Astrocyte of the spinal cord (primary cell): ENCODE results near the gene ALS2CL.

Experiments used
- DNase-seq: peaks from one replicate; pipeline ENCODE4 v3.0.0; 2011; ENCODE audit warnings: low read depth, low spot score
- H3K4me3 ChIP-seq: 2 replicates; pipeline ENCODE4 v1.5.1; 2011; ENCODE audit warnings: low read depth, mild to moderate bottlenecking, low read length, moderate library complexity
- CTCF ChIP-seq: IDR thresholded peaks from 2 replicates; pipeline ENCODE4 v1.5.1; 2012; ENCODE audit warnings: low read depth, mild to moderate bottlenecking, low read length, inconsistent platforms
- in situ Hi-C: cut with HindIII; loops from 2 replicates; pipeline ENCODE4 v1.10.0; 2017; ENCODE audit warnings: low sequenced_read_pairs

Gene ALS2CL

GRCh38 chr3:46629551-46630517, 63.6 kb downstream of the ALS2CL start:
- peak; percentile 98 for TF ChIP-seq CTCF
- DNase-seq = peak; percentile 78
- H3K4me3 ChIP-seq = peak overlapping the region; percentile 35
- in situ Hi-C loops = no loop called here

- in situ Hi-C loops = no loop called here
- TF ChIP-seq CTCF = no peak
- no peak for DNase-seq
- H3K4me3 ChIP-seq = no peak overlapping the region
Observed at GRCh38 chr3:46628901-46629369, 64.5 kb downstream of the ALS2CL start.

- TF ChIP-seq CTCF = no peak
- no peak for DNase-seq
- in situ Hi-C loops = no loop called here
- H3K4me3 ChIP-seq = no peak overlapping the region
Observed at GRCh38 chr3:46627078-46627477, 66.4 kb downstream of the ALS2CL start.

GRCh38 chr3:46626039-46626438, 67.4 kb downstream of the ALS2CL start:
- in situ Hi-C loops = no loop called here
- no peak overlapping the region for H3K4me3 ChIP-seq
- no peak for TF ChIP-seq CTCF
- DNase-seq = no peak

GRCh38 chr3:46624975-46625490, 68.4 kb downstream of the ALS2CL start:
- no peak for DNase-seq
- no peak for TF ChIP-seq CTCF
- in situ Hi-C loops = no loop called here
- no peak overlapping the region for H3K4me3 ChIP-seq

GRCh38 chr3:46624533-46624932, 68.9 kb downstream of the ALS2CL start:
- H3K4me3 ChIP-seq = no peak overlapping the region
- in situ Hi-C loops = no loop called here
- TF ChIP-seq CTCF = no peak
- no peak for DNase-seq
